Stimulated activated CD4-positive, alpha-beta T cell treated with anti-CD3 and anti-CD28 coated beads, Interleukin-4, amount 100 ng/mL, for 4 hours (primary cell): Measurements from ENCODE around the gene CNN3.

Source experiments
- DNase-seq, 2 experiments: peaks; one replicate each; pipeline ENCODE4 v3.0.0-alpha.2; 2020

CNN3 gene

GRCh38 chr1:94921977-94922376 is 4.9 kb downstream of the CNN3 start:
- DNase-seq = no peak

- DNase-seq = no peak
These were observed 6.8 kb downstream of the CNN3 start for GRCh38 chr1:94920061-94920460.

GRCh38 chr1:94919241-94920030 is 7.5 kb downstream of the CNN3 start:
- no peak for DNase-seq

- DNase-seq = no peak
These were observed 9.7 kb downstream of the CNN3 start for GRCh38 chr1:94917251-94917650.

GRCh38 chr1:94912263-94913184 is 14.4 kb downstream of the CNN3 start:
- no peak for DNase-seq

- DNase-seq = no peak
These were observed 17.4 kb downstream of the CNN3 start for GRCh38 chr1:94909486-94909885.

GRCh38 chr1:94908965-94909364 is 17.9 kb downstream of the CNN3 start:
- DNase-seq = no peak

- no peak for DNase-seq
These were observed 18.7 kb downstream of the CNN3 start for GRCh38 chr1:94908190-94908589.

GRCh38 chr1:94907136-94907535 is 19.8 kb downstream of the CNN3 start:
- no peak for DNase-seq

- DNase-seq = no peak
These were observed 20.5 kb downstream of the CNN3 start for GRCh38 chr1:94906382-94906781.

- no peak for DNase-seq
These were observed 21.7 kb downstream of the CNN3 start for GRCh38 chr1:94905207-94905606.

- no peak for DNase-seq
These were observed 23.5 kb downstream of the CNN3 start for GRCh38 chr1:94903280-94904009.

GRCh38 chr1:94901841-94902240 is 25.1 kb downstream of the CNN3 start:
- no peak for DNase-seq

- no peak for DNase-seq
These were observed 27.2 kb downstream of the CNN3 start for GRCh38 chr1:94899756-94900155.

- DNase-seq = no peak
These were observed 28.2 kb downstream of the CNN3 start for GRCh38 chr1:94898491-94899385.

- no peak for DNase-seq
These were observed 31.4 kb downstream of the CNN3 start for GRCh38 chr1:94895518-94895917.

- DNase-seq = no peak
These were observed 32.3 kb downstream of the CNN3 start for GRCh38 chr1:94894630-94895029.

GRCh38 chr1:94892604-94893254 is 34.2 kb downstream of the CNN3 start:
- DNase-seq = no peak

- DNase-seq = no peak
These were observed 38.7 kb downstream of the CNN3 start for GRCh38 chr1:94888201-94888600.

- no peak for DNase-seq
These were observed 39.2 kb downstream of the CNN3 start for GRCh38 chr1:94887603-94888171.

GRCh38 chr1:94887106-94887505 is 39.8 kb downstream of the CNN3 start:
- DNase-seq = no peak
